ENCODE data around the gene SYT3.
"Not testable (repeated sequence)": the region's sequence is repeated elsewhere in the genome, so short reads cannot be mapped to it uniquely, and the experiment has no call there.

DNA sequence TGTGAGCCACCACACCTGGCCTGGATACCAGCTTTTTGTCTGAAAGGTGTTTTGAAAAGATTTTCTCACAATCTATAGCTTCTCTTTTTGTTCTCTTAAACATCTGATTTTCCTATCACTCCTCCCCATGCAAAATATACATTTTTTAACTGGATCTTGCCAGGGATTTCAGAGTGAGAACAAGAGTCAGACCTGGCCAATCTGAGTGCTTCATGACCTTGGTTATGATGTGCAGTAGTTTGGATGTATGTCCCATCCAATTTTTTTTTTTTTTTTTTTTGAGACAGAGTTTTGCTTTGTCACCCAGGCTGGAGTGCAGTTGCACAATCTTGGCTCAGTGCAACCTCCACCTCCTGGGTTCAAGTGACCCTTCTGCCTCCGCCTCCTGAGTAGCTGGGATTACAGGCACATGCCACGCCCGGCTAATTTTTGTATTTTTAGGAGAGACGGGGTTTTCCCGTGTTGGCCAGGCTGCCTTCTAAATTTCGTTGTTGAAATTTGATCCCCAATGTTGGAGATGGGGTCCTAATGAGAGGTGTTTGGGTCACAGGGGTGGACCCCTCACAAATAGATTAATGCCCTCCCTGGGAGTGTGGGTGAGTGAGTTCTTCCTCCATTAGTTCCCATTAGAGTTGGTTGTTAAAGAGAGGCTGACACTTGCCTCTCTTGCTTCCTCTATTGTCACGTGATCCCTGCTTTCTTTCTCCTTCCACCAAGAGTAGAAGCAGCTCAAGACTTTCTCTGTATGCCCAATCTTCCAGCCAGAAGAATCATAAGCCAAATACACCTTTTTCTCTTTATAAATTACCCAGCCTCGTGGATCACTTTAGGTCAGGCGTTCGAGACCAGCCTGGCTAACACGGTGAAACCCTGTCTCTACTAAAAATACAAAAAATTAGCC lies 26.9 kb downstream of the SYT3 start:
- TF ChIP-seq, protein P1, sequence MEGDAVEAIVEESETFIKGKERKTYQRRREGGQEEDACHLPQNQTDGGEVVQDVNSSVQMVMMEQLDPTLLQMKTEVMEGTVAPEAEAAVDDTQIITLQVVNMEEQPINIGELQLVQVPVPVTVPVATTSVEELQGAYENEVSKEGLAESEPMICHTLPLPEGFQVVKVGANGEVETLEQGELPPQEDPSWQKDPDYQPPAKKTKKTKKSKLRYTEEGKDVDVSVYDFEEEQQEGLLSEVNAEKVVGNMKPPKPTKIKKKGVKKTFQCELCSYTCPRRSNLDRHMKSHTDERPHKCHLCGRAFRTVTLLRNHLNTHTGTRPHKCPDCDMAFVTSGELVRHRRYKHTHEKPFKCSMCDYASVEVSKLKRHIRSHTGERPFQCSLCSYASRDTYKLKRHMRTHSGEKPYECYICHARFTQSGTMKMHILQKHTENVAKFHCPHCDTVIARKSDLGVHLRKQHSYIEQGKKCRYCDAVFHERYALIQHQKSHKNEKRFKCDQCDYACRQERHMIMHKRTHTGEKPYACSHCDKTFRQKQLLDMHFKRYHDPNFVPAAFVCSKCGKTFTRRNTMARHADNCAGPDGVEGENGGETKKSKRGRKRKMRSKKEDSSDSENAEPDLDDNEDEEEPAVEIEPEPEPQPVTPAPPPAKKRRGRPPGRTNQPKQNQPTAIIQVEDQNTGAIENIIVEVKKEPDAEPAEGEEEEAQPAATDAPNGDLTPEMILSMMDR (IDR thresholded peaks at IDR 0.05 in 4 of 5, conservative IDR thresholded peaks at IDR 0.05 in 1 of 5): not testable (repeated sequence)
- not testable (repeated sequence) for TF ChIP-seq POLR2A (IDR thresholded peaks at IDR 0.05)

Data from gastrocnemius medialis (tissue), 4 donors.